ENCODE results near the gene ASPSCR1.
"Not testable (repeated sequence)": the region's sequence is repeated elsewhere in the genome, so short reads cannot be mapped to it uniquely, and the experiment has no call there.

The ASPSCR1 gene

DNA sequence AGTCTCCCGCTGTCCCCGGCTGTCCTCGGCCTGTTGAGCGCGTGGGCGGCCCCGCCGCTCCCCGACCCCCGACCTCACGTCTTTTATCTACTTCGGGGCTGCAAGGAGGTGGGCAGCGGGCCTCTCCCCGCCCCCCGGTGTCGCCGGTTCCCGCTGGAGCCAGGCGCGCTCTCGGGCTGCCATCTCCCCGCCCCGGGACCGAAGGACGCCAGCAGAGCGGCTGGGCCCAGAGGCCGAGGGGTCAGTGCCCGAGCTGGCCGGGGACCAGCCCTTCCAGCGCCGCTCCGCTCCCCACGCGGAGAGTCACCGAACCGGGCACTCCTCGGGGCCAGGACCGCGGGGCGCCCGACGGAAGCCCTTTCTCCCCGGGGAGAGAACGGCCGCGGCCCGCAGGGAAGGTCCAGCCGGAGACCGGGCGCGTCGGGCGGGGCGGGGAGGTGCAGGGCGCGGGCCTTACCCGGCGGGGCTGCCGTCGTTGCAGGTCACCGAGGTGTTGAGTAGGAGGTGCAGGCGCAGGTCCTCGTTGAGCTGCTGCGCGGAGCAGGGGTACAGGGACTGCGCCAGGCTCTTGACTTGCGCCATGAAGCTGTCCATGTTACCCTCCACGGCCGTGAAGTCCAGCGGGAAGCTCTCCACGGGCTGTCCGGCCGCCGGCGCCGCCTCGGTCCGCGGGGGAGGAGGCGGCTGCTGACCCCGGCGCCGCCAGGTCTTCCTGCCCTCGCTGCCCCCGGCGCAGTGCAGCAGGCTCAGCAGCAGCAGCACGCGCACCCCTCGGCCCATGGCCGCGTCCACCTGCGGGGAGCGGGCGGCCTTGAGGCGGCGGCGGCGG, 17.1 kb upstream of the ASPSCR1 start:
- peak; percentile 41 for DNase-seq (ENCODE audit: low spot score)

DNA sequence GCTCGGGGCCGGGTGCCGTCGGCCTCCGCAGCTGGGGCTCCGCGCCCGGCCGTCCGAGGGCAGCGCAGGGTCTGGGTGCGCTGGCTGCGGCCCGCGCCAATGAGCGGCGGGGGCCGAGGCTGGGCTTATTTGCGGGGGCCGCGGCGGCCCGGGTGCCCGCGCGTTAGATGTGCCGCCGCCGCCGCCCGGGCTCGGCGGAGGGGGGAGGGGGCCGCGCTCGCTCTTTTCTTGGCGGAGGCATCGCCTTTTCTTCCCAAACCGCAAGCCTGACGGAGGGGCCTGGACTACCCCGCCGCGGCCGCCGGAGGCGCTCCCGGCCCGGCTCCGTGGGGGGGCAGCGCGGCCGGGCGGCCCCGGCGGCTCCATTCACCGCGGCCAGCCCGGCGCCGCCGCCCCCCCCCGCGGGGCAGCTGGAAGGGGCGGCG, 16.3 kb upstream of the ASPSCR1 start, which contains the start of gene NOTUM:
NOTUM (minus strand) TSS at position 101 of the 425 bp plus-strand sequence. CDS start 278 bp downstream, outside the sequence.
- DNase-seq (ENCODE audit: low spot score), result peak; percentile 63

DNA sequence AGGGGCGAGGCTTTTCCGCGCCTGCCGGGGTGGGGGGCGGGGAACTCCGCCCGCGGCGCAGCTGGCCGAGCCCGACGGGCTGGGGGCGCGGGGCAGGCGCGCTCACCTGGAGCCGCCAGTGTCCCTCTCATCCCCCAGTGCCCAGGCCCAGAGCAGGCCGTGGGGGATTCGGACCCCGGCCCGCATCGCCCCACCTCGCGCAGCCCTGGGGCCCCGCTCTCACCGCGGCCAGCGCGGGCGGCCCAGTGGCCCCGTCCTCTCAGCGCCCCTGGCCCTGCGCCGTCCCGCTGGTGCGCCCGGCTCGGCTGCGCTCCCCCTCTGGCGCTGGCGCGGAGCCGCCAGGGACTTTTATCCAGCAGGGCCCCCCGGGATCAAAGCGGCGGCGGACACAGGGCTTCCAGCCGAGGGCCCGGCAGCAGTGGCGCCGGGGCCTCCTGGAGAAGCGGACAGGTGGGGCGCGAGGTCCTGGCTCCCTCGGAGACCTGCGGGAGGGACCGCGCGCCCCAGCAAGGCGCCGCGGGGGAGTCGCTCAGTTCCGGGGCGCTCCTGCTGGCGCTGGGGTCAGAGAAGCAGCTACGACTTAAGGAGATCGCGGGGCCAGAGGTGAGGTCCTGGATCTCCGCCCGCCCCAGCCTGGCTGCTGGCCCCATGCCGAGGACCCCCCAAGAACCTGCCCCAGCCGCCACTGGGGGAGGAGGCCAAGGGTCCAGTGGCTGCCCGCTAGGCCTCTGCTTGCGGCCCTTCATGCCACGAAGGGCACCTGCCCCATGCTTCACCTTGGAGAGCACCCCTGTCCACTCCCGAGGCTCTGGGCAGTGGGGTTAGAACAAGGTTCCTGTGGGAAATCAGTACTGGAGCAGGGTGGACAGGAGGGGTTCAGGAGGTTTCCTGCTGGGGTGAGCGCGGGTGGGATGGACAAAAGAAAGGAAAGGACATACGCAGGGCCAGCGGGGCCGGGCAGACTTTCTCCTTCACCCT, 15.6 kb upstream of the ASPSCR1 start:
- no peak for DNase-seq (ENCODE audit: low spot score)

DNA sequence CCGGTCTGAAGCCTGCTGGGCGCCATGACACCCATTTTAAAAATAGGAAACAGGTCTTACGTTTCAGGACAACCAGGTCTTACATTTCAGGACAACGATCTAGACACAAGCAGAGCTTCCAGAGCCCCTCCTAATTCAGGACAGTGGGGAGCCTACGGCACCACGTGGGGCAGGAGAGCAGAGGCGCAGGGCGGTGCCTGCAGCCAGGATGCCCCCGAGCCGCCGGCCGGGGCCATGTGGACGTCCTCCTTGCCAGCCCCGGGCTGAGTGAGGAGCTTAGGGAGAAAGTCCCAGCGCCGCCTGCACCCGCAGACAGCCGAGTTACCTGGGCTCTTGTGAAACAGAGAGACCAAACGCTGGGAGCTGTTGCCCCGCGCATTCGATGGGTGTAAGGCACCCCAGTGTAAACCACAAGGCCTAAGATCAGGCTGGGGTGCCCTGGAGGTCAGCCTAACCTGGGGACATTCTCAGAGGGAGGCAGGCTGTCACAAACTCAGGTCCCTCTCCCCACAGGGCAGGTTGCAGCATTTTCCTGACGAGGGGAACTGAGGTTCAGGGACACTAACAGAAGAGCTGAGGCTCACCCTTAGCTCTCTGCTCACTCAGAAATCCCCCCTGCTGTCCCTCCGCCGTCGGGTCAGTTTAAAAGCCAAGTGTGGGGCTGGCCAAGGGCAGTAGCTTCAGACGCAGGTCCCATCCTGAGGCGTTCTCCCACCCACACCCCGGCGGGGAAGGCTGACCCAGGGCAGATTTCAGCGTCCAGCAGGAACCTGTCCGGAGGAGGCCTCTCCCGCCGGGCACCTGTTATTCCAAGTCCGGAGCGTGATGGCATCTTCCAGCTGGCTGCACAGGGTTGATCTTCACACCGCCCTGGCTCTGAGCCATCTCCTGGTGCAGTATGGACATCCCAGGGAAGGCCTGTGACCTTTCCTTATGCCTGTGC, 14.7 kb upstream of the ASPSCR1 start:
- DNase-seq (ENCODE audit: low spot score), result no peak

DNA sequence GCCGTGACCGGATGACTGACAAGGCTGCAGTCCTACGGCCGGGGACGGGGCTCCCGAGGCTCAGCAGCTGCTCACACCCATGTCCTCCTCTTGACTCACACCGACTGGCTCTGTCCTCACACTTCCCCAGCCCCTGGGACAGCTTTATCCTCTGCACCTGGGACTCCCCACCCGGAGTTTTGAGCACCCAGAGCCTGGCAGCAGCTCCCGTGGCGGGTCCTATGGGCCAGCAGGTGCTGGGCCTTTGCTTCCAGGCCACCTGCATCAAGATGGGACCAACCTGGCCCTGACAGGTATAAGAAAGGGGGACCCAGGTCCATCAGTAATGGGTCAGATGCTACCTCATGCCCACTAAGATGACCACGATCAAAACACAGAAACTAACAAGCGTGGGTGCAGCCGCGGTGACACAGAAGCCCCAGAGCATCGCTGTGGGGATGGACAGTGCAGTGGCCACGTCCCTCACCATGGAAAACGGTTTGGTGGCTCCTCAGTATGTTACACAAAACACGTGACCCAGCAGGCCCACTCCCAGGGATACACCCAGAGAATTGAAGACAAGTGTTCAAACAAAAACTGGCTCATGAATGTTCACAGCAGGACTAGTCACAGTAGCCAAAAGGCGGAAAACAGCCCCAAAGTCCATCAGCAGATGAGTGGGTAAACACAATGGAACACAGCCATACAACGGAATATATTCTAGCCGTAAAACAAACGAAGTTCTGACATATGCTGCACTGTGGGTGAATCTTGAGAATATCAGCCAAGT, 13.2 kb upstream of the ASPSCR1 start:
- DNase-seq (ENCODE audit: low spot score), result no peak

DNA sequence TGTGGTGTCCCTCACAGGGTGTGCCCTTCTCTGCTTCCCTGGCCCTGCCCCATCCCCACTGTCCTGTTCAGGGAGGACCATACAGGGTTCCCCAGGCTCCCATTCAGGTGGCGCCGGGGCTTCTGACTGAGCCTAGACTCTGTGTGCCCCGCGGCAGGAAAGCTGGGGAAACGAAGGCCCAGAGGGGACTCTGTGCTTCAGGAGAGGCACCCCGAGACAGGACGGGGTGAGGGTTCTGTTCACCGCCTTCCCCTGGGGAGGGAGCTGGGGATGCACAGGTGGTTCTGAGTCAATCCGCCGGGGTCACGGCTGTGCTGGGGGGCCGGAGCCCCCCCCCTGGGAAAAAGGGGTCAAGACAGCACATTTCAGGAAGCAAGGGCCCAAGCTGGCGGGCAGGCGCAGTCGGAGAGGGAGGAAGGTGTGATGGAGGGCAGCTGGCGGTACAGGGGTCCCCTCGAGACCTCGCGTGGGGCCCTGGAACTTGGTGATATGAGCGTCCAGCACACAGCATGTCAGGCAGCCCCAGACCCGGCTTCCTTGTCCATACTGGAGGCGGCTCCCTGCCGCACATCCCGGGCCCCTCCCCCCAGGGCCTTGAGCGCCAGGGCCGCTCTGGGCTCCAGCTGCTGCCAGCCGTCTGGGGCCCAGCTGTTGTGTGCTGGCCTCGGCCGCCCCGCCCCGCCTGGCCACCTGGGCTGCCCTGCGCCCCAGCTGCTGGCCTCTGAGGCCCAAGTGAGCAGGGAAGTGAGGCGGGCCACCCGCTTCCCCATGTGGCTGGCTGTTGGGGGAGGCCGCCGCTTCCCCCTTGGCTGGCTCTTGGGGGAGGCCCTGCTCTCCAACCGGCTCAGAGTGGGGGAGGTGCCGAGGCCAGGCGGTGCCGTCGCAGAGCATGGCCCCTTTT, 10.8 kb upstream of the ASPSCR1 start:
- no peak for DNase-seq (ENCODE audit: low spot score)

DNA sequence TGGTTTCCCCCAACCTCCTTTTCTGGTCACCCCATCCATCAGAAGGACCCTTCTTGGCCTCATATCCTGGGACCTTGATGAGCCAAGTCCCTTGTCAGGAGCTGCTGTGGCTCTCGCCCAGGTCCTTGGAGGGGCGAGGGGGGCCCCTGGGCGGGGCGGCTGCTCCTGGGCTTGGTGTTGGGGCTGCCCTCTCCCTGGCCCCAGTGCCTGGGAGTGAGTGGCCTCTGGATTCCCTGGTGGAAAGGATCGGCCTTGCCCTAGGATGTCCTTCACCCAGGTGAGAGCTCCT, 10.2 kb upstream of the ASPSCR1 start:
- DNase-seq (ENCODE audit: low spot score), result no peak

DNA sequence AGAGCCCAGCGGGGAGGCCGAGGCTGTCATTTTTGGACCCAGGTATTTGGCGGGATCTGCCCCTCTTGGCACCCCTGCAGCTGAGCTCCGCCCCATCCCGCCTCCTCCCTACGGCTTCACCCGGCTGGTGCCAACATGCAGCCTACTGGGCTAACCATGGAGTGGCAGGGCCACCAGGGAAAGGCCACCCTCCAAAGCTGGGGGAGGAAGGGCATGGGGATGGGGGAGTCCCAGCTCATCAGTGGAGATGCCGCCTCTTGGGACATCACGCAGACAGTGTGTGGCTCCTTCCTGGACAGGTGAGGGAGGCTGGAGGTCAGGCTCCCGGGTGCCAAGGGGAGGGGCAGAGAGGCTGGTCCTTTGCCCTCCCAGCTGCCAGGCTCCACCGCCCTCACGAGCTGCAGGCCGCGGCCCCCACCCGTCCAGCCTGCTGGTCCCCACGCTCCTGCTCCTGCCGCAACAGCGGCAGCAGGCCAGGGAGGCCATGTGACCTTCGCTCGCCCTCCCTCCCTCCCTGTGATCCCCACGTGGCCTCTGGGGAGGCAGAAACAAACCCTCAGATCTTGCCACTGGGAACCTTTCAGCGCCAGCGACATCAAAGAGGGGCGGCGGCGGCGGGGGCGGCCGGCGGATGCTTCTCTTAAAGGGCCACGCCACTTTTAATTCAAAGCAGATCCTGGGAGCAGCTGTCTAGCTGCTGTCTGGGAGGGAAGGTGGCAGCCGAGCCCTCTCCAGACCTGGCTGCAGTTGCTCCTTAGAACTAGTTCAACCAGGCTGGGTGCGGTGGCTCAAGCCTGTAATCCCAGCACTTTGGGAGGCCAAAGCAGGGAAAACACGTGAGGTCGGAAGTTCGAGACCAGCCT, 9.7 kb upstream of the ASPSCR1 start:
- DNase-seq (ENCODE audit: low spot score), result peak; percentile 96

DNA sequence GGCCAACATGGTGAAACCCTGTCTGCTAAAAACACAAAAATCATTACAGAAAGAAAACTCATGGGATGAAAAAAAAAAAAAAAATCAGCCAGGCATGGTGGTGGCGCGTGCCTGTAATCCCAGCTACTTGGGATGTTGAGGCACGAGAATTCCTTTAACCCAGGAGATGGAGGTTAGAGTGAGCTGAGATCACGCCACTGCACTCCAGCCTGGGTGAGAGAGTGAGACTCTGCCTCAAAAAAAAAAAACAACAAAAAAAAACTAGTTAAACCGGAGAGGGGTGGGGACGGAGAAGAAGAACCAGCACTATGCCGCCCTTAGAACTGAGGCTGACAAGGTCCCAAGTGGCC, 9.1 kb upstream of the ASPSCR1 start:
- DNase-seq (ENCODE audit: low spot score), result no peak

DNA sequence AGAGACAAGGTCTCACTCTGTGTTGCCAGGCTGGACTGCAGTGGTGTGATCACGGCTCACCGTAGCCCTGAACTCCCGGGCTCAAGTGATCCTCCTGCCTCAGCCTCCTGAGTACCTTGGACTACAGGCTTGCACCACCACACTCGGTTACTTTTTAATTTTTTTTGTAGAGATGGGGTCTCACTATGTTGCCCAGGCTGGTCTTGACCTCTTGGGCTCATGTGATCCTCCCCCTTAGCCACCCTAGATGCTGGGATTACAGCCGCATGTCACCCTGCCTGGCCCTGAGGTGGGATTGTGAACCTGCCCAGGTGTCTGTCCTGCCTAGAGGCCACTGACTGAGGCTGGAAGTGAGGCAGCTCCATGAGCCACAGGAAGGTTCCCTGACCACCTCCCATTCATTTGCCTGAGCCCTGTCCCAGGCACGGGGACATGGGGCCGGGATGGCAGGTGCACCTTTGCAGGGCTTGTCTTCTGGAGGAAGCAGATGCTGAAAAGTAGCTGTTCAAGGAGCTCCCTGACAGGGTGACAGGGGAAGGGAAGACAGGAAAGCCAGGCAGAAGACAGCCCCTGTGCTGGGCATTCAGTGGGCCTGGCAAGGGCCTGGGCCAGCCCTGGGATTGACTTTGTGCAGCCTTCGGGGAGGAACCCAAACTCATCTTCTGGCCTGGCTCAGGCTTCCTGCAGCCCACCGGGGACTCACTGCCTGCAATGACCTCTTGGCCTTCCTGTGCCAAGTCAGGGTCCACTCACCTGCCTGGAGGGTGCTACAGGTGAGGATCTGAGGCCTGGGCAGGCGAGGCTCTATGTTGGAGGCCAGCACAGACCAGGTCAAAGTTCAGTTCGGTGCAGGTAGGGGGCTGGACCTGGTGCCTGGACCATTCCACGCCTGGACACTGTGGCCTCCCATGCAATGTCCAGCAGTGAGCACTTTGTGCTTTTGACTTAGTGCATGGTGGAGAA, 8.3 kb upstream of the ASPSCR1 start:
- no peak for DNase-seq (ENCODE audit: low spot score)

DNA sequence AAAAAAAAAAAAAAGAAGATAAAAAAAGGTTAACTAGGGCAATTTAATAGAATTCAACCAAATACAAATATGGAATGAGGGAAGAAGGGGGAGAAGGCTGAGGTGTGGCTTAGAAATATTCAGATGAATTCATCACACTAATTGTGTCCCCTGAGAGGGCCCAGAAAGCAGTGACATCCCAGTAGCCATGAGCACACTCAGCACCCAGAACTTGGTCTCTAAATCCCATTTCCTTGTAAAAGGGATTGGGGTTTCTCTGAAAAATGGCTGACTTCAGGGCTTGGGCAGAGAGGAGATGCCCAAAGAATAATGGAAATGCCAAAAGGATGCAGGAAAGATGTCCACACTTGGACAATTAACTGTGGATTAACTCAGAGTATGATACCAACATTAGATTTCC, 4.0 kb upstream of the ASPSCR1 start:
- no peak for DNase-seq (ENCODE audit: low spot score)

DNA sequence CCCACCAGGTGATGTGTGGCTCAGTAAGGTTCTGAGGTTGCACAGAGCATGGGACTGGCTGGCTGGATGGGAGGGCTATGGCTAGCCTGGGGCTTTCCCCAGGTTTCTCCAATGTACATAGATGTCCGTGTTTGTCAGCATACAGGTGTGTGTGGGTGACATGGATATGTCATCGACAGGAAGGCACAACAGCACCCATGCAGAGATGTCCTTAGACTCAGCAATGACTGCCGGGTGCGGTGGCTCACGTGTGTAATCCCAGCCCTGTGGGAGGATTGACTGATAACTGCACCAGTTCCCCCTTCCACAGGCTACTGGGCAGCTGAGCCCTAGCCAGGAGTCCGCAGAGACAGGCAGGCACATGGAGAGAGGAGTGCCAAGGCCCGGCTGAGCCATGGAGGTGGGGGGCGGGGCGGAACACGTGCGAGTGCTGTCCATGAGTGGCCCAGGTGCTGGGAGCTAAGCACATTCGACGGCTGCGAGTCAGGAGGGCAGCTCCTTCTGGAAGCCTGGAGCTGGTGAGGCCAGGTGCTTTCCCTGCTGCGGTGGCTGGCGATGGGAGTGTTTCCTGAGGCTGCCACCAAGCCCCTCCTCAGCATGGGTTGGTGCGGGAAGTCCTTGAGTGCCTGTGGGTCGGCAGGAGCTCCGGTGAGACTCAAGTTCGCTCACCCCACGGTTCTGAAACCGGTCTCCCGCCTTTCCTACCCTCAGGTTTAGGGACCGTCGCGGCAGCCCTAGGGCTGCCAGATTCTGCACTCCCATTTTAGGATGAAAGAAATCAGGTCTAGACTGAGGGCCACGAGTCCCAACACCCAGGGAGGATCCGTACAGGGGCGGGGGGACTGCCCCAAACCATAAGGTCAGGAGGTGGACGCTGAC, 858 bp upstream of the ASPSCR1 start:
- DNase-seq (ENCODE audit: low spot score), result no peak

DNA sequence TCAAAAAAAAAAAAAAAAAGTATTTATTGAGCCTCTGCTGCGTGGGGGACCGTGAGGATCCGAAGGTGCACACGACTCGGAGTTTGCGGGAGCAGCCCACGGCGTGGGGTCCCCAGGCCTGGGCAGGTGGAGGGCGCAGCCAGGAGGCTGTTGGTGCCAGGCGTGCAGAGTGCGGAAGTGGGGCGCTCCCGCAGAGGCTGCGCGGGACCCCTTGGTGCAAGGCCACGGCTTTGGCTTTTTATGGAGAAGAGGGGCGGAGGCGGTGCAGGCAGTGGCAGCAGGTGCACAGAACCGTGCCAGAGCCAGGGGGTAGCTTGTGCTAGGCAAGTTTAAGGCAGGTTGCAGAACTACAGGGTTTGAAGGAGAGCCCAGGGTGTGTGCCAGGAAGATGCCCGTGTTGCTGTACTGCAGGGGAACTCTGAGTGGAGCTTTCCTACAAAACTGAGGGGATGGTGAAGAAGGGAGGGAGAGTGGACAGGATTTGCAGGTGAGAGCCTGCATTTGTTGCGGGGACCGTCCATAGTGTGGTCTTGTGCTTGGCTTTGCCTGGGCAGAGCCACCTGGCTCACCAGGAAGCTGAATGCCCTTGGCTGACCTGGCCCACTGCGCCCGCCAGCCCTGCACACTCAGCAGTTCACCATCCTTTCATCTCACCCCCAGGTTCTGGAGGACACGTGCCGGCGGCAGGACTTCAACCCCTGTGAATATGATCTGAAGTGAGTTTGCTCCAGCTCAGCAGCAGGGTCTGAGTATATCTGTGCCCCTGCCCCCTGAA, 1.3 kb downstream of the ASPSCR1 start:
- DNase-seq (ENCODE audit: low spot score), result no peak

DNA sequence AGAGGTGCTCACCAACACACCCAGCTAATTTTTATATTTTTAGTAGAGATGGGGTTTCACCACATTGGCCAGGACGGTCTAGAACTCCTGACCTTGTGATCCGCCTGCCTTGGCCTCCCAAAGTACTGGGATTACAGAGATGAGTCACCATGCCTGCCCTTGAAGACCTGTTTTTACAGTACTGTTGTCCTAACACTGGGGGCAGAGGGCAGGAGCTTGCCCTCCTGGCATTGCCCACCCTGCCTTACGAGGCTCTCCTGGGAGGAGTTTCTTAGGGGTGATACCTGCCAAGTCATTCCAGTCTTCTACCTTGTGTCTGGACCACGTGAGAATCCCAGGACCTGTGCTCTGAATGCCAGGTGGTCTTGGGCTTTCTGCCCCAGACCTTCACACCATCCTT, 2.7 kb downstream of the ASPSCR1 start:
- DNase-seq (ENCODE audit: low spot score), result no peak

DNA sequence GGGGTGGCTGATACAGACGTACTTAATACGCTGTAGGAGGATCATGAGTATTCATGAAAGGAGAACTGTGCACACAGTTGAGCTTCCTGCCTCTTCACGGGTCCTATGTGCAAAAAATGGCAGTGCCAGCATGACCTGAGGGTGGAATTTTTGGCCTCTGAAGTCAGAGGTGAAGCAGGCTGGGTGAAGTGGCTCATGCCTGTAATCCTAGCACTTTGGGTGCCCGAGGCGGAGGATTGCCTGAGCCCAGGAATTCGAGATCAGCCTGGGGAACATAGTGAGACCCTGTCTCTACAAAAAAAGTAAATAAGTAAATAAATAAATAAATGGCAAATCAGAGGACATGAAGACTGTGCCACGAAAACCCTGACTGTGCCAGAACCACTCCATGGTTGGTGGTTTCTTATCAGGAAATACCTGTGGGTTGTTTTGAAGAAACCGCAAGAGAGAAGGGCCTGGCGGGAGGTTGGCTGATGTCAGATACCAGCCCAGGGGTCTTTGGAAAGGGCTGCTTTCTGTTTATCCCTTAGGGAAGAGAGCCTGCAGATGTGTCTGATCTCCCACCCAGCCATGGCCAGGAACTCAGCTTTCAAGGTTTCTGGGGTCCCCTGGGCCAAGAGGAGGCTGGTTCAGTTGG, 3.4 kb downstream of the ASPSCR1 start:
- DNase-seq (ENCODE audit: low spot score), result no peak

DNA sequence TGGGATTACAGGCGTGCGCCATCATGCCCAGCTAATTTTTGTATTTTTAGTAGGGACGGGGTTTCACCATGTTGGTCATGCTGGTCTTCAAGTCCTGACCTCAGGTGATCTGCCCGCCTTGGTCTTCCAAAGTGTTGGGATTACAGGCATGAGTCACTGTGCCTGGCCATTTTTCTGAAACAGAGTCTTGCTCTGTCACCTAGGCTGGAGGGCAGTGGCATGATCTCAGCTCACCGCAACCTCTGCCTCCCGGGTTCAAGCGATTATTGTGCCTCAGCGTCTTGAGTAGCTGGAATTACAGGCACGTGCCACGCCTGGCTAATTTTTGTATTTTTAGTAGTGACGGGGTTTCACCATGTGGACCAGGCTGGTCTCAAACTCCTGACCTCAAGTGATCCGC, 4.1 kb downstream of the ASPSCR1 start:
- not testable (repeated sequence) for DNase-seq (ENCODE audit: low spot score)
